ENCODE results near the gene MAP3K3.
"Not testable (repeated sequence)": the region's sequence is repeated elsewhere in the genome, so short reads cannot be mapped to it uniquely, and the experiment has no call there.

The MAP3K3 gene

DNA sequence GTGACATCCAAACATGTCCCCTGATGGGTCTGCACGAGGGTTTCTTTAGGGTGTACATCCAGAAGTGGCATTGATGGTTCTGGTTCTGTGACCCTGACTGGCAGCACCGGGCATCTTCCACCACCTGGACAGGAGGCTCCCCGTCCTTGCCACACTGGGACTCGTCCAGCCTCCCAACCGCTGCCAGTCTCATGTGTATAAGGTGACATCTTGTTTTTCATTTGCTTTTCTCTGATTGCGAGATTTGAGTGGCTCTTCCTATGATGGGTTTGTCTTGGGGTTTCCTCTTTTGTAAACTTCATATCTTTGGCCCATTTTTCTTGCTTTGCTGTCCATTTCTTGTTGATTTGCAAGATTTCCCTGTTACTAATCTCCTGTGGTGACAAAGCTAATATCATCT lies 86.9 kb downstream of the MAP3K3 start:
- no peak for DNase-seq

DNA sequence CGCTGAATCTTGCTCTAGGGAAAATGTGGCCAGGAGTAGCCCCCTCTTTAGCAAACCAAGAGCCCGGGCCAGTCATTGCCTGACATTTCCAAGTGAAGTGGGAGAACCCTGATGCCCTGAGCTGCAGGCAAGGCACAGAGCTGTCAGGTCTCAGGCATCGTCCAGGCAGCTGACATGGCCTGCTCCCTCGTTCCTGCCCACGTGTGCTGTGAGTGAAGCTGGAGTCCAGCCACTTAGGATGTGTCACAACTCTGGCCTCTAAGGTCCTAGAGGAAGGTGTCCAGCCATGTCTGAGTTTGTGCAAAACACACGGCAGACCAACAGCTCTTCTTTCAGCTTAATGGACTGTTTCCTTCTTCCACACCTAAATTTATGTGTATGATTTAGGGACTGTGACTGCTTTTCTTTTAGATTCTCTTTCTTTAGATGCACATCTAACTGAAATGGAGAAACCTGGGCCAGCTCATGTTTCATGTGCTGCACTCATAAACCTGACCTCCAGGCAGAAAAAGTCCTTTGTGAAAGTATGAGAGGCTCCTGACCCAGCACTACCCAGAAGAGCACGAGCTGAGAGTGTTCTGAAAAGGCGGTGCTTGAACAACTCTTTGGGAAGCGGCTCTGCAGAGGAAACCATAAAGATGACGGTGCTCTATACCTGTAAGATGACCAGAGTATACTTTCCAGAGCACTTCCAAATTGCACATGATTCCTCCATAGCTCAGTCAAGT lies 92.5 kb downstream of the MAP3K3 start:
- DNase-seq: no peak

- DNase-seq: no peak
These were observed 94.2 kb downstream of the MAP3K3 start for GRCh38 chr17:63716426-63716825.

GRCh38 chr17:63718988-63719387 lies 96.8 kb downstream of the MAP3K3 start:
- no peak for DNase-seq

- DNase-seq: not testable (repeated sequence)
These were observed 98.0 kb downstream of the MAP3K3 start for GRCh38 chr17:63720194-63720593.

DNA sequence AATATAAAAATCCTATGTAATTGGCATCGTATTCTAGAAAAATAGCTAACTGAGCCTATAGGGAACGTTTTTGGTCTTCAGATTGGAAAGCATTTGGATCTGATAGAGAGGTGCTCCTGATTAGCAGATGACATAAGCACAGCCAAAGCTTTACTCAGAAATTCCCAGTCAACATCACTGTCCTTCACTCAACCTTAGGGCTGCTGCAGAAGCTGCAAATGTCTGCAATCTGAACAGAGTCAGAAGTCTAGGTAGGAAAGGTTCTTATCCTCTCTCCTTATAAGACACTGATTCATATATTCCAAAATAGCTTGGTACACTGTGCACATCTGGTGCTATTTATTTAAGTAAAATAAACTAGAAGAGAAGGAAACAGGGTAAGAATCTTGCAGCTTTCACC lies 100.2 kb downstream of the MAP3K3 start:
- DNase-seq: no peak

DNA sequence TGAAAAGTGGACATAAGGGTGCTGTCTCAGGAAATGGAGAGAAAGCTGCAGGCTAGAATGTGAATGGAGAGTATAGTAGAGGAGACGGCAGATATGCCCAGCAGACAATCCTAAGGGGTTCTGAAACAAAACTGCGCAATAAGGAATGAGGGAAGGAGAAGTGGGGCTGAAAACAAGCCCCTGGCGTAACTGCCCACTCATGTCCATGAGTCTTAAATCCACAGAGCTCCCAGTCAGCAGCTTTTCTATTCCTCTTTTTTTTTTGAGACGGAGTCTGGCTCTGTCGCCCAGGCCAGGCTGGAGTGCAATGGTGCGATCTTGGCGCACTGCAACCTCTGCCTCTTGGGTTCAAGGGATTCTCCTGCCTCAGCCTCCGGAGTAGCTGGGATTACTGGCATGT lies 113.5 kb downstream of the MAP3K3 start:
- DNase-seq: no peak

- no peak for DNase-seq
These were observed 118.4 kb downstream of the MAP3K3 start for GRCh38 chr17:63740464-63741142.

DNA sequence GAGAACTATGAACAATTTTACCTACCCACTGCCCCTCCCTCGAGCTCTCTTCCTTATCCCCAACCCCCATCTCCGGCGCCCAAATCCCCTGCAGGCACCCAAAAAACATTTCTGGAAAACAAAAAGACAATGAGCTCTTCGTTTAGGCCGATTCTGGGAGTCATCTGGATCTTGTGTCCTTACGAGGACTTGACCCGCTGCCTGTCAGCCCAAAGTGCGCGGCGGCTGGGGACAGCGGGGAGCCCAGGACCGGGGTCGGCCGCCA lies 118.9 kb downstream of the MAP3K3 start:
- peak; percentile 53 for DNase-seq

DNA sequence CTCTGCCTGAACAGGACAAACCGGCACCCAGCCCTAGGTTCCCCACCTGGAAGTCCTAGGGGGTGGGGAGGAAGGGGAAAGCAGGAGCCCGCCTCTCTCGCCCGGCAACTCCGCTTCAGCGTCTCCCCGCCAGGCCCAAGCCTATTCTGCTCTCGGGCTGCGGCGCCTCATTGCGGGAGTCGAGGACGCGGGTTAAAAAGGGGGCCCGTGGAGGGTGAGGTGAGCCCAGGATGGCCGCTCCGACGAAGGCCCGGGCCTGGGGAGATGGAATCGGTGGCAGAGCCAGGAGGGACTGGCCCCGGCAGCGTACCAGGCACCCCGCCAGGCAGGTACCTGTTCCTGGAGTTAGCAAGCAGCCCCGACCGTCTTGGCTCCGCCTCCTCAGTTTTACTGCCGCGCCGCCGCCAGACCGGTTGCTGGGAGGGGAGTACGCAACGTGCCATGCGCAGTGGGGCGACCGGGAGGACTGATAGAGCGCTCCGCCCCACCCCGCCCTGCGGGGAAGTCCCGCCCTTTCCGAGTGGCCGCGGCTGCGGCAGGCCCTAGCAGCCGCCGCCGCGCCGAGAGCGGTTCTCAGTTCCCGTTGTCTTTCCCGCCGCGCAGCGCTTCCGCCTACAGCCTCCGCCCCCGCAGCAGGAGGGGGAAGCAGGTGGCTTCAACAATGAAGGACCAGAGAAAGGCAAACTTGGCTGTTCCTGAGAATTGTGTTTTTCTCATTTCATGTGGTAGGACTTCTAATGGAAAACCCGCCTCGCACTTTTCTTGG lies 119.4 kb downstream of the MAP3K3 start, which contains the start of gene STRADA:
Gene STRADA (minus strand): TSS at position 392 of the 766 bp plus-strand sequence. CDS start 13,430 bp downstream, outside the sequence.
- peak; percentile 98 for DNase-seq

All from NCI-H526 treated with DMSO at 0.1 percent for 48 hours (cell line).